ENCODE data around the gene CBY2.

DNA sequence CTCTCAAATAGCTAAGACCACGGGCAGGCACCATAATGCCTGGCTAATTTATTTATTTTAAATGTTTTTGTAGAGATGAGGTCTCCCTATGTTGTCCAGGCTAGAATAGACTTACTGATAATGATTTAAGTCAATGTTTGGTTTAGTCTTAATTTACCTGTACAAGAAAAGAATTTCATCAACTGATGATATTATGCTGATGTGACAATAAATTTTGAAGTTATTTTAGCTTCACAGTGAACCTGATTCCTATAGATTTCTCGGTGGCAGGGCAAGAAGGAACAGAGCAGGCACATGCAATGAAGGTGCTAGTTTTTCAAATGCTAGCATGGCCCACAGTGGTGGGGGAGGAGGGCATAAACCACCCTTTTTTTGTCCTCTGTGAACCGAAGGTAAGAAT, 42.6 kb upstream of the CBY2 start:
- TF ChIP-seq, protein P1, sequence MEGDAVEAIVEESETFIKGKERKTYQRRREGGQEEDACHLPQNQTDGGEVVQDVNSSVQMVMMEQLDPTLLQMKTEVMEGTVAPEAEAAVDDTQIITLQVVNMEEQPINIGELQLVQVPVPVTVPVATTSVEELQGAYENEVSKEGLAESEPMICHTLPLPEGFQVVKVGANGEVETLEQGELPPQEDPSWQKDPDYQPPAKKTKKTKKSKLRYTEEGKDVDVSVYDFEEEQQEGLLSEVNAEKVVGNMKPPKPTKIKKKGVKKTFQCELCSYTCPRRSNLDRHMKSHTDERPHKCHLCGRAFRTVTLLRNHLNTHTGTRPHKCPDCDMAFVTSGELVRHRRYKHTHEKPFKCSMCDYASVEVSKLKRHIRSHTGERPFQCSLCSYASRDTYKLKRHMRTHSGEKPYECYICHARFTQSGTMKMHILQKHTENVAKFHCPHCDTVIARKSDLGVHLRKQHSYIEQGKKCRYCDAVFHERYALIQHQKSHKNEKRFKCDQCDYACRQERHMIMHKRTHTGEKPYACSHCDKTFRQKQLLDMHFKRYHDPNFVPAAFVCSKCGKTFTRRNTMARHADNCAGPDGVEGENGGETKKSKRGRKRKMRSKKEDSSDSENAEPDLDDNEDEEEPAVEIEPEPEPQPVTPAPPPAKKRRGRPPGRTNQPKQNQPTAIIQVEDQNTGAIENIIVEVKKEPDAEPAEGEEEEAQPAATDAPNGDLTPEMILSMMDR (conservative IDR thresholded peaks at IDR 0.05; ENCODE audit: low read depth in 2 of 2) = no peak
- no peak for TF ChIP-seq EZH2phosphoT487 (IDR thresholded peaks at IDR 0.05; ENCODE audit: unreplicated experiment)
- TF ChIP-seq, protein P2, sequence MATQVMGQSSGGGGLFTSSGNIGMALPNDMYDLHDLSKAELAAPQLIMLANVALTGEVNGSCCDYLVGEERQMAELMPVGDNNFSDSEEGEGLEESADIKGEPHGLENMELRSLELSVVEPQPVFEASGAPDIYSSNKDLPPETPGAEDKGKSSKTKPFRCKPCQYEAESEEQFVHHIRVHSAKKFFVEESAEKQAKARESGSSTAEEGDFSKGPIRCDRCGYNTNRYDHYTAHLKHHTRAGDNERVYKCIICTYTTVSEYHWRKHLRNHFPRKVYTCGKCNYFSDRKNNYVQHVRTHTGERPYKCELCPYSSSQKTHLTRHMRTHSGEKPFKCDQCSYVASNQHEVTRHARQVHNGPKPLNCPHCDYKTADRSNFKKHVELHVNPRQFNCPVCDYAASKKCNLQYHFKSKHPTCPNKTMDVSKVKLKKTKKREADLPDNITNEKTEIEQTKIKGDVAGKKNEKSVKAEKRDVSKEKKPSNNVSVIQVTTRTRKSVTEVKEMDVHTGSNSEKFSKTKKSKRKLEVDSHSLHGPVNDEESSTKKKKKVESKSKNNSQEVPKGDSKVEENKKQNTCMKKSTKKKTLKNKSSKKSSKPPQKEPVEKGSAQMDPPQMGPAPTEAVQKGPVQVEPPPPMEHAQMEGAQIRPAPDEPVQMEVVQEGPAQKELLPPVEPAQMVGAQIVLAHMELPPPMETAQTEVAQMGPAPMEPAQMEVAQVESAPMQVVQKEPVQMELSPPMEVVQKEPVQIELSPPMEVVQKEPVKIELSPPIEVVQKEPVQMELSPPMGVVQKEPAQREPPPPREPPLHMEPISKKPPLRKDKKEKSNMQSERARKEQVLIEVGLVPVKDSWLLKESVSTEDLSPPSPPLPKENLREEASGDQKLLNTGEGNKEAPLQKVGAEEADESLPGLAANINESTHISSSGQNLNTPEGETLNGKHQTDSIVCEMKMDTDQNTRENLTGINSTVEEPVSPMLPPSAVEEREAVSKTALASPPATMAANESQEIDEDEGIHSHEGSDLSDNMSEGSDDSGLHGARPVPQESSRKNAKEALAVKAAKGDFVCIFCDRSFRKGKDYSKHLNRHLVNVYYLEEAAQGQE (IDR thresholded peaks at IDR 0.05; ENCODE audit: unreplicated experiment) = no peak
- no peak for TF ChIP-seq EZH2 (IDR thresholded peaks at IDR 0.05; ENCODE audit: low read depth, unreplicated experiment)
- no peak for TF ChIP-seq JUNB (IDR thresholded peaks at IDR 0.05; ENCODE audit: unreplicated experiment)
- no peak for TF ChIP-seq POLR2AphosphoS5 (IDR thresholded peaks at IDR 0.05; ENCODE audit: low read depth)
- TF ChIP-seq CREB1 (CRISPR knock-in tag; IDR thresholded peaks at IDR 0.05; ENCODE audit: low read depth) = no peak
- no peak for TF ChIP-seq ZNF114 (CRISPR knock-in tag; IDR thresholded peaks at IDR 0.05)
- TF ChIP-seq ZNF331 (CRISPR knock-in tag; IDR thresholded peaks at IDR 0.05; ENCODE audit: low read depth) = no peak
